ENCODE data around the gene ATP5IF1.

Gene ATP5IF1

GRCh38 chr1:28209700-28210099 is 26.2 kb upstream of the ATP5IF1 start:
- TF ChIP-seq SPI1 (IDR thresholded peaks at IDR 0.05; ENCODE audit: borderline replicate concordance, low read depth) (no peak), GABPA (IDR thresholded peaks at IDR 0.05; ENCODE audit: low read depth) (no peak), POLR2AphosphoS5 (IDR thresholded peaks at IDR 0.05; ENCODE audit: low read depth) (no peak), CTCF (IDR thresholded peaks at IDR 0.05; ENCODE audit: insufficient read depth, low read length) (no peak)
- TF ChIP-seq, protein P1, sequence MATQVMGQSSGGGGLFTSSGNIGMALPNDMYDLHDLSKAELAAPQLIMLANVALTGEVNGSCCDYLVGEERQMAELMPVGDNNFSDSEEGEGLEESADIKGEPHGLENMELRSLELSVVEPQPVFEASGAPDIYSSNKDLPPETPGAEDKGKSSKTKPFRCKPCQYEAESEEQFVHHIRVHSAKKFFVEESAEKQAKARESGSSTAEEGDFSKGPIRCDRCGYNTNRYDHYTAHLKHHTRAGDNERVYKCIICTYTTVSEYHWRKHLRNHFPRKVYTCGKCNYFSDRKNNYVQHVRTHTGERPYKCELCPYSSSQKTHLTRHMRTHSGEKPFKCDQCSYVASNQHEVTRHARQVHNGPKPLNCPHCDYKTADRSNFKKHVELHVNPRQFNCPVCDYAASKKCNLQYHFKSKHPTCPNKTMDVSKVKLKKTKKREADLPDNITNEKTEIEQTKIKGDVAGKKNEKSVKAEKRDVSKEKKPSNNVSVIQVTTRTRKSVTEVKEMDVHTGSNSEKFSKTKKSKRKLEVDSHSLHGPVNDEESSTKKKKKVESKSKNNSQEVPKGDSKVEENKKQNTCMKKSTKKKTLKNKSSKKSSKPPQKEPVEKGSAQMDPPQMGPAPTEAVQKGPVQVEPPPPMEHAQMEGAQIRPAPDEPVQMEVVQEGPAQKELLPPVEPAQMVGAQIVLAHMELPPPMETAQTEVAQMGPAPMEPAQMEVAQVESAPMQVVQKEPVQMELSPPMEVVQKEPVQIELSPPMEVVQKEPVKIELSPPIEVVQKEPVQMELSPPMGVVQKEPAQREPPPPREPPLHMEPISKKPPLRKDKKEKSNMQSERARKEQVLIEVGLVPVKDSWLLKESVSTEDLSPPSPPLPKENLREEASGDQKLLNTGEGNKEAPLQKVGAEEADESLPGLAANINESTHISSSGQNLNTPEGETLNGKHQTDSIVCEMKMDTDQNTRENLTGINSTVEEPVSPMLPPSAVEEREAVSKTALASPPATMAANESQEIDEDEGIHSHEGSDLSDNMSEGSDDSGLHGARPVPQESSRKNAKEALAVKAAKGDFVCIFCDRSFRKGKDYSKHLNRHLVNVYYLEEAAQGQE (IDR thresholded peaks at IDR 0.05; ENCODE audit: insufficient replicate concordance, low read depth): no peak
- Histone ChIP-seq H3K4me3 (replicated peaks; ENCODE audit: insufficient read depth, low read length) (no peak overlapping the region), H3K27ac (replicated peaks) (no peak overlapping the region), H3K27me3 (ENCODE audit: insufficient read depth, poor library complexity, severe bottlenecking) (no peaks in the 10 kb centered on the region)
- DNase-seq (ENCODE audit: low read depth in 1 of 2, low spot score in 1 of 2): no peak

GRCh38 chr1:28213315-28213714 is 22.6 kb upstream of the ATP5IF1 start:
- TF ChIP-seq GABPA (IDR thresholded peaks at IDR 0.05; ENCODE audit: low read depth): no peak
- Histone ChIP-seq H3K4me3 (replicated peaks; ENCODE audit: insufficient read depth, low read length) (no peak overlapping the region), H3K27me3 (ENCODE audit: insufficient read depth, poor library complexity, severe bottlenecking) (no peaks in the 10 kb centered on the region), H3K27ac (replicated peaks) (no peak overlapping the region)
- no peak for DNase-seq (ENCODE audit: low read depth in 1 of 2, low spot score in 1 of 2)

GRCh38 chr1:28229089-28229488 is 6.8 kb upstream of the ATP5IF1 start:
- no peak for DNase-seq (ENCODE audit: low read depth in 1 of 2, low spot score in 1 of 2)
- Histone ChIP-seq H3K27ac (replicated peaks) (no peak overlapping the region), H3K4me3 (replicated peaks; ENCODE audit: insufficient read depth, low read length) (no peak overlapping the region), H3K27me3 (ENCODE audit: insufficient read depth, poor library complexity, severe bottlenecking) (no peaks in the 10 kb centered on the region)
- TF ChIP-seq GABPA (IDR thresholded peaks at IDR 0.05; ENCODE audit: low read depth) (no peak), POLR2AphosphoS5 (IDR thresholded peaks at IDR 0.05; ENCODE audit: low read depth) (no peak), CTCF (IDR thresholded peaks at IDR 0.05; ENCODE audit: insufficient read depth, low read length) (no peak), SPI1 (IDR thresholded peaks at IDR 0.05; ENCODE audit: borderline replicate concordance, low read depth) (no peak)
- TF ChIP-seq, protein P1 (IDR thresholded peaks at IDR 0.05; ENCODE audit: insufficient replicate concordance, low read depth): no peak

DNA sequence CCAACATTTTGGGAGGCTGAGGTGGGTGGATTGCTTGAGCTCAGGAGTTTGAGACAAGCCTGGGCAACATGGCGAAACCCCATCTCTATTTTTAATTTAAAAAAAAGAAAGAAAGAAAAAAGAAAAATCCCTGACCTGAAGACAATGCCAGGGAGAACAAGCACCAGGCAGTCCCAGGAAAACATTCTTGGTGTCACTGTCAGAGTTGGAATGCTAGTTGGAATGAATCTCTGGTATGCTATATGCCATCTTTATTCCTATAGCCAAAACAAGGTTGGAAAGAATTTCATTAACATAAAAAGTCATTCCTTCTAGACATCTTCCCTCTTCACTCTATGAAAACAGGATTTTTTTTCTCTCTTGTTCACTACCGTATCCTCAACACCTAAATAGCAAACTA is 5.9 kb upstream of the ATP5IF1 start:
- H3K27ac ChIP-seq (replicated peaks): no peak overlapping the region
- H3K4me3 ChIP-seq (replicated peaks; ENCODE audit: insufficient read depth, low read length): no peak overlapping the region
- no peak for DNase-seq (ENCODE audit: low read depth in 1 of 2, low spot score in 1 of 2)
- H3K27me3 ChIP-seq (ENCODE audit: insufficient read depth, poor library complexity, severe bottlenecking): no peaks in the 10 kb centered on the region
- TF ChIP-seq GABPA (IDR thresholded peaks at IDR 0.05; ENCODE audit: low read depth) (no peak), SPI1 (IDR thresholded peaks at IDR 0.05; ENCODE audit: borderline replicate concordance, low read depth) (no peak), POLR2AphosphoS5 (IDR thresholded peaks at IDR 0.05; ENCODE audit: low read depth) (no peak), CTCF (IDR thresholded peaks at IDR 0.05; ENCODE audit: insufficient read depth, low read length) (no peak)
- TF ChIP-seq, protein P1 (IDR thresholded peaks at IDR 0.05; ENCODE audit: insufficient replicate concordance, low read depth): no peak
